Measurements from ENCODE around the gene ATAD3C. TPM values are rescaled to one million over a fixed set of nuclear protein-coding genes. Genes with fewer than 3 reads are reported as not detected.
"Not testable (repeated sequence)": the region's sequence is repeated elsewhere in the genome, so short reads cannot be mapped to it uniquely, and the experiment has no call there.

ATAD3C gene
- total RNA-seq, 2 donors from 2014 or later, result 0.55 TPM

- H3K36me3 Mint-ChIP-seq (ENCODE audit: low read depth), result peaks cover 37% of the 10 kb centered on the region
- peaks cover 23% of the 10 kb centered on the region for H3K36me3 ChIP-seq (ENCODE audit: control insufficient read depth, insufficient read depth, low read length)
- H3K9me3 Mint-ChIP-seq; H3K4me3 Mint-ChIP-seq; H3K9ac ChIP-seq (ENCODE audit: extremely low read depth, low read length, poor library complexity, severe bottlenecking); H3K27ac Mint-ChIP-seq; H3K9me3 ChIP-seq (ENCODE audit: control insufficient read depth, low read length); H3K4me1 Mint-ChIP-seq; H3K4me1 ChIP-seq (ENCODE audit: control insufficient read depth, insufficient read depth, low read length); H3K27me3 Mint-ChIP-seq (ENCODE audit: insufficient read depth); DNase-seq; H3K27ac ChIP-seq (ENCODE audit: low read depth, low read length); H3K27me3 ChIP-seq (ENCODE audit: control insufficient read depth, insufficient read depth, low read length, poor library complexity, severe bottlenecking); H3K4me3 ChIP-seq (ENCODE audit: low read length): not testable (repeated sequence)
- WGBS, 2 experiments (ENCODE audit: insufficient coverage in 1 of 2, insufficient read length in 1 of 2), result 93 to 97% methylated on average over 5 to 12 of the region's 14 CpGs
Observed at GRCh38 chr1:1516923-1517322, 67.4 kb downstream of the ATAD3C start.

DNA sequence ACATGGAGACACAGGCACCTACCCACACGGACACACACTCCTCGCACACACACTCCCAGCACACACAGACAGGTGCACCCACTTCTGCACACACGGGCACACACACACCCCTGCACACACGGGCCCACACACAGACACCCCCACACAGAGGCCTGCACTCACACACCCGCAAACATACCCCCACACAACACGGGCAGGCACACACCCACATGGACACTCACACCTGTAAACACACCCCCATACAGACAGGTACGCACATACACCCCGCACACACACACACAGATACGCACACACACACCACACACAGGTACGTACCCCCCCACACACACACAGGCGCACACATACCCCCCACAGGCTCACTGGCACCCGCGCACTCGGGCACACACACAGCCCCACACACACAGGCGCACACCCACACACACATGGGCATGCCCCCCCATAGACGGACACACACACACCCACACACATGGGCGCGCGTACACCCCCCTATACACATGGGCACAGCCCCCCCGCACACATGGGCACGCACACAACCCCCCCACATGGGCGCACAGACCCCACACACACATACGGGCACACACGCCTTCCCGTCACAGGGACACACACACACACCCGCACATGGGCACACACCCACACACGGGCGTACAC is 68.6 kb downstream of the ATAD3C start:
- Histone ChIP-seq H3K9me3 (ENCODE audit: control insufficient read depth, low read length) (no peaks in the 10 kb centered on the region), H3K9ac (ENCODE audit: extremely low read depth, low read length, poor library complexity, severe bottlenecking) (no peak overlapping the region), H3K27me3 (ENCODE audit: control insufficient read depth, insufficient read depth, low read length, poor library complexity, severe bottlenecking) (no peaks in the 10 kb centered on the region), H3K4me1 (ENCODE audit: control insufficient read depth, insufficient read depth, low read length) (no peaks in the 10 kb centered on the region), H3K27ac (ENCODE audit: low read depth, low read length) (no peak overlapping the region), H3K4me3 (ENCODE audit: low read length) (no peak overlapping the region), H3K36me3 (ENCODE audit: control insufficient read depth, insufficient read depth, low read length) (peaks cover 23% of the 10 kb centered on the region)
- TF ChIP-seq, protein P1, sequence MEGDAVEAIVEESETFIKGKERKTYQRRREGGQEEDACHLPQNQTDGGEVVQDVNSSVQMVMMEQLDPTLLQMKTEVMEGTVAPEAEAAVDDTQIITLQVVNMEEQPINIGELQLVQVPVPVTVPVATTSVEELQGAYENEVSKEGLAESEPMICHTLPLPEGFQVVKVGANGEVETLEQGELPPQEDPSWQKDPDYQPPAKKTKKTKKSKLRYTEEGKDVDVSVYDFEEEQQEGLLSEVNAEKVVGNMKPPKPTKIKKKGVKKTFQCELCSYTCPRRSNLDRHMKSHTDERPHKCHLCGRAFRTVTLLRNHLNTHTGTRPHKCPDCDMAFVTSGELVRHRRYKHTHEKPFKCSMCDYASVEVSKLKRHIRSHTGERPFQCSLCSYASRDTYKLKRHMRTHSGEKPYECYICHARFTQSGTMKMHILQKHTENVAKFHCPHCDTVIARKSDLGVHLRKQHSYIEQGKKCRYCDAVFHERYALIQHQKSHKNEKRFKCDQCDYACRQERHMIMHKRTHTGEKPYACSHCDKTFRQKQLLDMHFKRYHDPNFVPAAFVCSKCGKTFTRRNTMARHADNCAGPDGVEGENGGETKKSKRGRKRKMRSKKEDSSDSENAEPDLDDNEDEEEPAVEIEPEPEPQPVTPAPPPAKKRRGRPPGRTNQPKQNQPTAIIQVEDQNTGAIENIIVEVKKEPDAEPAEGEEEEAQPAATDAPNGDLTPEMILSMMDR (conservative IDR thresholded peaks at IDR 0.05), result no peak
- Mint-ChIP-seq H3K27ac (no peak overlapping the region), H3K9me3 (no peaks in the 10 kb centered on the region), H3K27me3 (ENCODE audit: insufficient read depth) (no peaks in the 10 kb centered on the region), H3K4me3 (no peak overlapping the region), H3K4me1 (no peaks in the 10 kb centered on the region), H3K36me3 (ENCODE audit: low read depth) (peaks cover 42% of the 10 kb centered on the region)
- no peak for DNase-seq
- 85 to 97% methylated on average over 4 to 20 of the region's 28 CpGs for WGBS, 2 experiments (ENCODE audit: insufficient coverage in 1 of 2, insufficient read length in 1 of 2)

GRCh38 chr1:1518621-1519007 is 69.1 kb downstream of the ATAD3C start:
- not testable (repeated sequence) for H3K27me3 Mint-ChIP-seq (ENCODE audit: insufficient read depth)

More at GRCh38 chr1:1518621-1519007, 69.1 kb downstream of the ATAD3C start:
- H3K27me3 ChIP-seq (ENCODE audit: control insufficient read depth, insufficient read depth, low read length, poor library complexity, severe bottlenecking); H3K9me3 Mint-ChIP-seq; H3K4me1 ChIP-seq (ENCODE audit: control insufficient read depth, insufficient read depth, low read length); H3K9me3 ChIP-seq (ENCODE audit: control insufficient read depth, low read length); H3K4me3 Mint-ChIP-seq; H3K27ac ChIP-seq (ENCODE audit: low read depth, low read length); H3K9ac ChIP-seq (ENCODE audit: extremely low read depth, low read length, poor library complexity, severe bottlenecking); H3K4me1 Mint-ChIP-seq; H3K4me3 ChIP-seq (ENCODE audit: low read length); DNase-seq; H3K27ac Mint-ChIP-seq: not testable (repeated sequence)
- peaks cover 23% of the 10 kb centered on the region for H3K36me3 ChIP-seq (ENCODE audit: control insufficient read depth, insufficient read depth, low read length)
- 94 to 100% methylated on average over 4 to 14 of the region's 19 CpGs for WGBS, 2 experiments (ENCODE audit: insufficient coverage in 1 of 2, insufficient read length in 1 of 2)
- peaks cover 42% of the 10 kb centered on the region for H3K36me3 Mint-ChIP-seq (ENCODE audit: low read depth)

Other genes with a start within 250 kb of the ATAD3C start
- 1 to 10 TPM in 1 of 2 donors, under 1 TPM in 1; 0.95 to 1.7 TPM for gene TNFRSF18, start 243.1 kb upstream of the ATAD3C start, total RNA-seq
- under 1 TPM in 1 of 2 donors, not detected in 1; 0.20 TPM for gene TNFRSF4, start 235.5 kb upstream of the ATAD3C start, total RNA-seq
- gene SDF4, start 217.7 kb upstream of the ATAD3C start, total RNA-seq, result 10 to 100 TPM; 85.9 to 95.6 TPM
- gene B3GALT6, start 217.5 kb upstream of the ATAD3C start, total RNA-seq, result 10 to 100 TPM; 24.8 to 31.5 TPM
- 10 to 100 TPM in 1 of 2 donors, 1 to 10 TPM in 1; 8.1 to 13.5 TPM for gene C1QTNF12, start 203.0 kb upstream of the ATAD3C start, total RNA-seq
- gene UBE2J2, start 175.8 kb upstream of the ATAD3C start, total RNA-seq, result 10 to 100 TPM; 69.9 to 72.7 TPM
- 1 to 10 TPM; 5.4 TPM for gene SCNN1D, start 169.3 kb upstream of the ATAD3C start, total RNA-seq
- 10 to 100 TPM; 36.8 to 43.5 TPM for gene ACAP3, start 141.8 kb upstream of the ATAD3C start, total RNA-seq
- 10 to 100 TPM; 21.7 to 23.8 TPM for gene PUSL1, start 141.1 kb upstream of the ATAD3C start, total RNA-seq
- gene INTS11, start 125.0 kb upstream of the ATAD3C start, total RNA-seq, result 100 to 1,000 TPM; 146 to 153 TPM
- 10 to 100 TPM; 12.0 to 13.6 TPM for gene CPTP, start 124.9 kb upstream of the ATAD3C start, total RNA-seq
- gene TAS1R3, start 118.4 kb upstream of the ATAD3C start, total RNA-seq, result under 1 TPM; 0.09 to 0.35 TPM
- 10 to 100 TPM; 71.9 to 73.3 TPM for gene DVL1, start 100.3 kb upstream of the ATAD3C start, total RNA-seq
- gene MXRA8, start 91.1 kb upstream of the ATAD3C start, total RNA-seq, result 10 to 100 TPM; 28.3 to 29.2 TPM
- 100 to 1,000 TPM; 159 to 162 TPM for gene AURKAIP1, start 74.5 kb upstream of the ATAD3C start, total RNA-seq
- 100 to 1,000 TPM; 187 to 244 TPM for gene CCNL2, start 50.4 kb upstream of the ATAD3C start, total RNA-seq
- 100 to 1,000 TPM; 109 to 129 TPM for gene MRPL20, start 42.4 kb upstream of the ATAD3C start, total RNA-seq
- 1 to 10 TPM; 1.6 TPM for gene ANKRD65, start 28.4 kb upstream of the ATAD3C start, total RNA-seq
- gene VWA1, start 14.0 kb upstream of the ATAD3C start, total RNA-seq, result 10 to 100 TPM; 12.7 to 17.4 TPM
- gene ATAD3B, start 22.1 kb downstream of the ATAD3C start, total RNA-seq, result 10 to 100 TPM; 41.8 to 47.4 TPM
- 10 to 100 TPM; 42.8 to 47.6 TPM for gene ATAD3A, start 62.5 kb downstream of the ATAD3C start, total RNA-seq
- gene TMEM240, start 90.9 kb downstream of the ATAD3C start, total RNA-seq, result 1 to 10 TPM; 6.4 to 6.9 TPM
- 100 to 1,000 TPM; 133 to 138 TPM for gene SSU72, start 125.2 kb downstream of the ATAD3C start, total RNA-seq
- gene FNDC10, start 150.4 kb downstream of the ATAD3C start, total RNA-seq, result 10 to 100 TPM; 10.4 to 10.8 TPM
- gene MIB2, start 165.8 kb downstream of the ATAD3C start, total RNA-seq, result 10 to 100 TPM; 77.4 to 97.9 TPM
- gene MMP23B, start 182.5 kb downstream of the ATAD3C start, total RNA-seq, result 10 to 100 TPM; 14.7 to 19.9 TPM
- gene CDK11B, start 209.3 kb downstream of the ATAD3C start, total RNA-seq, result 10 to 100 TPM; 31.8 to 33.6 TPM
- gene SLC35E2B, start 243.1 kb downstream of the ATAD3C start, total RNA-seq, result 10 to 100 TPM; 51.2 to 56.9 TPM

All from endodermal cell (in vitro differentiated cells).